ENCODE data around the gene FUT1.

GRCh38 chr19:48720251-48720612 lies 32.2 kb downstream of the FUT1 start:
- TF ChIP-seq POLR2A (IDR thresholded peaks at IDR 0.05) (peak in 1 of 3 donors; percentile 27), CTCF (IDR thresholded peaks at IDR 0.05) (no peak)
